Fibroblast of villous mesenchyme (primary cell): ENCODE results near the gene REPS1. TPM values are rescaled to one million over a fixed set of nuclear protein-coding genes. Genes with fewer than 3 reads are reported as not detected.

Source experiments
- DNase-seq: peaks from one replicate; pipeline ENCODE4 v3.0.0-alpha.2; 2010; ENCODE audit warnings: low read depth
- H3K4me3 ChIP-seq: 2 replicates; pipeline ENCODE4 v1.5.1; 2011; ENCODE audit warnings: low read depth, mild to moderate bottlenecking, low read length
- total RNA-seq: library from RNA; depleted of rRNA; stranded (reverse); fragments of >200 nt; gene quantifications from 2 replicates; pipeline ENCODE4 v1.2.3, GENCODE V29; 2012
- TF ChIP-seq, protein P1 (sequence below): IDR thresholded peaks from 2 replicates; pipeline ENCODE4 v1.5.1; 2012; ENCODE audit warnings: low read depth, mild to moderate bottlenecking, low read length; ENCODE audit not compliant: insufficient read depth

Gene REPS1
- total RNA-seq, 1 donor: 43.2 TPM

- no peak overlapping the region for H3K4me3 ChIP-seq
- TF ChIP-seq, protein P1, sequence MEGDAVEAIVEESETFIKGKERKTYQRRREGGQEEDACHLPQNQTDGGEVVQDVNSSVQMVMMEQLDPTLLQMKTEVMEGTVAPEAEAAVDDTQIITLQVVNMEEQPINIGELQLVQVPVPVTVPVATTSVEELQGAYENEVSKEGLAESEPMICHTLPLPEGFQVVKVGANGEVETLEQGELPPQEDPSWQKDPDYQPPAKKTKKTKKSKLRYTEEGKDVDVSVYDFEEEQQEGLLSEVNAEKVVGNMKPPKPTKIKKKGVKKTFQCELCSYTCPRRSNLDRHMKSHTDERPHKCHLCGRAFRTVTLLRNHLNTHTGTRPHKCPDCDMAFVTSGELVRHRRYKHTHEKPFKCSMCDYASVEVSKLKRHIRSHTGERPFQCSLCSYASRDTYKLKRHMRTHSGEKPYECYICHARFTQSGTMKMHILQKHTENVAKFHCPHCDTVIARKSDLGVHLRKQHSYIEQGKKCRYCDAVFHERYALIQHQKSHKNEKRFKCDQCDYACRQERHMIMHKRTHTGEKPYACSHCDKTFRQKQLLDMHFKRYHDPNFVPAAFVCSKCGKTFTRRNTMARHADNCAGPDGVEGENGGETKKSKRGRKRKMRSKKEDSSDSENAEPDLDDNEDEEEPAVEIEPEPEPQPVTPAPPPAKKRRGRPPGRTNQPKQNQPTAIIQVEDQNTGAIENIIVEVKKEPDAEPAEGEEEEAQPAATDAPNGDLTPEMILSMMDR: no peak
- no peak for DNase-seq
These were observed 1.3 kb upstream of the REPS1 start for GRCh38 chr6:138989098-138989983.

DNA sequence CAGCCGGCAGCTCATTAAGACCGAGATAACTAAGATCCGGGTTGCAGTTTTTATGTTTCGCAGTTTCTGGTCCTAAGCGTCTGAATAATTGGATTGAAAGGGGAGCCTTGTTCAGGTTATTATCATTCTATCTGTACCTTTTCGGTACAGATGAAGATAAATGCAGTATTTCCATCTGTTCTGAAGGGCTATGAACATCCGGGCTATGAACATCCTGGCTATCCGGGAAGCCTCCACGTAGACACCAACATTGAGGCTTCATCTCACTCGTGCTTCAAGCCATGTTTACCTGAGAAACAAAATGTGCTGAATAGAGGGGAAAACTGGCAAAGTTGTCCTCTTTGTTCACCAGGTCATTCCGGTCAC lies 399 bp upstream of the REPS1 start:
- TF ChIP-seq, protein P1: no peak
- H3K4me3 ChIP-seq: peak overlapping the region; percentile 81
- DNase-seq: no peak

GRCh38 chr6:138987080-138987642 lies 892 bp downstream of the REPS1 start:
- no peak for DNase-seq
- TF ChIP-seq, protein P1: no peak
- H3K4me3 ChIP-seq: peak overlapping the region; percentile 81

- TF ChIP-seq, protein P1: no peak
- H3K4me3 ChIP-seq: peak overlapping the region; percentile 81
- peak; percentile 79 for DNase-seq
These were observed 1.5 kb downstream of the REPS1 start for GRCh38 chr6:138986578-138986977.

DNA sequence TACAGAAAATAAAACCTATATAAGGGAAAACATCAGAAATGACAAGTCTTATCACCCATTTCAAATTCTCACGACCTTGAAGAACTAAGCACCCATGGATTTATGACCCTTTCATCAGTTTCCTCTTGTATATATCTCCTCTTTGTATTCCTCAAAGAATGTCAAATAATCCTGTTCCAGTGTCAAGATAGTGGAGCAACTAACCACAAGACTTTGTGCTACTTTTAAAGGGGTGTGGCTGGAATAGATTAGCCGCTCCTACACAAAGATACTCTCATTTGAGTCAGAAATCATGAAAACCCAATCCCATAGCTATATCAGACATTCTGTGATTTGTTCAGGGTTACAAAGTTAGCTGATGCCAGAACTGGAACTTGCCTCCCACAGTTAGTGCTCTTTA lies 6.6 kb downstream of the REPS1 start:
- no peak overlapping the region for H3K4me3 ChIP-seq
- TF ChIP-seq, protein P1: no peak
- peak; percentile 31 for DNase-seq

DNA sequence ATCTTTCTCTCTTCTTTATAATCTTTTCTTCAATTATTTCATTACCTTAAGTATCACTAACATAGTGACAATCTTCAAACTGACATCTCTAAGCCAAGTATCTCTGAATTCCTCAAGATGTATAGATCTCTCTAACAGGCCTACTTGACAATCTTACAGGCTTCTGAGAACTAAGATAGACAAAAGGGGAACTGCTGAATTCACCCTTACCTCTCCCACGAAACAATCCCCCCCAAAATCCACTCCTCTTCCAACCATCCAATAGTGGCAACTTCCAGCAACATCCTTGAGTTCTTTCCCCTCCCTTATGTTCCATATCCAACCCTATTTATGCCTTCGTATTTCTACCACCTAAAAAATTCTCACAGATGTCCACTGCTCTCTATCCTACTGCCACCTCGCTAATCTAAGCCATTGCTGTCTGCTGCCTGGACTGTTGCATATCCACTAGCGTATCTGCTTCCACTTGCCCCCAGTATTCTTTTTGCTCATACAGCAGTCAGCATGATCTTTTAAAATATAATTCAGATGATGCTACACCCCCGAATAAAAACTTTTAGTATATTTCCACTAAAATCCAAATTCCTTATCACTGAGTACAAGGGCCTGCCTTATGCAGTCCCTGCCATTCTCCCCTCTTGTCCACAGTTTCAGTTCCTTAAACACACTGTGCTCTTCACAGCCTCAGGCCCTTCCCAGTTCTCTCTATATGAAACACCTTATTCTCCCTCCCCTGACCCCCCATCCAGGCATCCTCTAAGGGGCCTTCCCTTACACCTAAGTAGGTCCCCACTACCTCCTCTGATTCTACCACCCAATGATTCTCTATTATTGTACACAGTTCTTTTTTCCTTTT lies 8.0 kb downstream of the REPS1 start:
- no peak for DNase-seq
- TF ChIP-seq, protein P1: no peak
- H3K4me3 ChIP-seq: no peak overlapping the region
